Stimulated activated CD4-positive, alpha-beta T cell treated with anti-CD3 and anti-CD28 coated beads, Interleukin-2, amount 100 ng/mL, for 24 hours (primary cell): ENCODE results near the gene AKR1C1.
"Not testable (repeated sequence)": the region's sequence is repeated elsewhere in the genome, so short reads cannot be mapped to it uniquely, and the experiment has no call there.

Experiments
- DNase-seq, 2 donors: peaks; one replicate each; pipeline ENCODE4 v3.0.0-alpha.2; 2020

The AKR1C1 gene

GRCh38 chr10:4984223-4984622 lies 21.0 kb downstream of the AKR1C1 start:
- DNase-seq = no peak

- no peak for DNase-seq
Measured at GRCh38 chr10:4984971-4985594, 21.9 kb downstream of the AKR1C1 start.

GRCh38 chr10:4988000-4988641 lies 24.9 kb downstream of the AKR1C1 start:
- DNase-seq = not testable (repeated sequence)

- DNase-seq = no peak
Measured at GRCh38 chr10:4990217-4990616, 27.0 kb downstream of the AKR1C1 start.

GRCh38 chr10:4991463-4991862 lies 28.2 kb downstream of the AKR1C1 start:
- not testable (repeated sequence) for DNase-seq

GRCh38 chr10:4992564-4992963 lies 29.3 kb downstream of the AKR1C1 start:
- DNase-seq = not testable (repeated sequence)

- not testable (repeated sequence) for DNase-seq
Measured at GRCh38 chr10:4994260-4994659, 31.0 kb downstream of the AKR1C1 start.

GRCh38 chr10:4998671-4999070 lies 35.5 kb downstream of the AKR1C1 start:
- DNase-seq = no peak

GRCh38 chr10:5002013-5002727 lies 39.0 kb downstream of the AKR1C1 start:
- DNase-seq = no peak

GRCh38 chr10:5003127-5004029 lies 40.2 kb downstream of the AKR1C1 start, which contains the start of gene AKR1C2:
Gene AKR1C2 (minus strand): TSS chr10:5003857. CDS start chr10:5003835, 22 bp downstream.
- not testable (repeated sequence) for DNase-seq

GRCh38 chr10:5004030-5004385 lies 40.8 kb downstream of the AKR1C1 start:
- DNase-seq = not testable (repeated sequence)

- not testable (repeated sequence) for DNase-seq
Measured at GRCh38 chr10:5004501-5004900, 41.3 kb downstream of the AKR1C1 start.

- DNase-seq = not testable (repeated sequence)
Measured at GRCh38 chr10:5008857-5009548, 45.8 kb downstream of the AKR1C1 start.

- DNase-seq = not testable (repeated sequence)
Measured at GRCh38 chr10:5010043-5010442, 46.8 kb downstream of the AKR1C1 start.

- DNase-seq = not testable (repeated sequence)
Measured at GRCh38 chr10:5011392-5011791, 48.2 kb downstream of the AKR1C1 start.

GRCh38 chr10:5012595-5012994 lies 49.4 kb downstream of the AKR1C1 start:
- no peak for DNase-seq

- DNase-seq = no peak
Measured at GRCh38 chr10:5013385-5013784, 50.2 kb downstream of the AKR1C1 start.

- DNase-seq = not testable (repeated sequence)
Measured at GRCh38 chr10:5014200-5014910, 51.1 kb downstream of the AKR1C1 start.

GRCh38 chr10:5014936-5015335 lies 51.7 kb downstream of the AKR1C1 start:
- no peak for DNase-seq

- DNase-seq = no peak
Measured at GRCh38 chr10:5018134-5018533, 54.9 kb downstream of the AKR1C1 start.

- not testable (repeated sequence) for DNase-seq
Measured at GRCh38 chr10:5018671-5019277, 55.6 kb downstream of the AKR1C1 start.
